SKM-1 treated with dmso at 0.1 percent for 144 hours (cell line): ENCODE data around the gene GLP2R.
"Not testable (repeated sequence)": the region's sequence is repeated elsewhere in the genome, so short reads cannot be mapped to it uniquely, and the experiment has no call there.

Experiments
- DNase-seq: peaks from one replicate; lab custom pipeline; 2025; ENCODE audit not compliant: unreplicated experiment; lab: John Stamatoyannopoulos, UW

GLP2R gene

GRCh38 chr17:9918352-9918751 lies 92.6 kb downstream of the GLP2R start:
- no peak for DNase-seq

- DNase-seq: no peak
Observed at GRCh38 chr17:9918804-9919352, 93.2 kb downstream of the GLP2R start.

GRCh38 chr17:9921216-9921615 lies 95.5 kb downstream of the GLP2R start:
- not testable (repeated sequence) for DNase-seq

GRCh38 chr17:9922012-9922848 lies 96.5 kb downstream of the GLP2R start:
- no peak for DNase-seq

- peak; percentile 49 for DNase-seq
Observed at GRCh38 chr17:9924735-9925191, 99.0 kb downstream of the GLP2R start.

GRCh38 chr17:9925457-9925856 lies 99.7 kb downstream of the GLP2R start:
- DNase-seq: no peak

GRCh38 chr17:9926150-9926804 lies 100.6 kb downstream of the GLP2R start:
- no peak for DNase-seq

- no peak for DNase-seq
Observed at GRCh38 chr17:9928601-9929333, 103.0 kb downstream of the GLP2R start.

- no peak for DNase-seq
Observed at GRCh38 chr17:9929871-9930270, 104.1 kb downstream of the GLP2R start.

- DNase-seq: no peak
Observed at GRCh38 chr17:9931144-9931741, 105.5 kb downstream of the GLP2R start.

GRCh38 chr17:9932491-9932890 lies 106.8 kb downstream of the GLP2R start:
- DNase-seq: no peak

- DNase-seq: no peak
Observed at GRCh38 chr17:9934331-9934730, 108.6 kb downstream of the GLP2R start.

- DNase-seq: no peak
Observed at GRCh38 chr17:9935408-9935807, 109.7 kb downstream of the GLP2R start.

- DNase-seq: no peak
Observed at GRCh38 chr17:9936095-9936494, 110.4 kb downstream of the GLP2R start.

GRCh38 chr17:9937241-9937761 lies 111.6 kb downstream of the GLP2R start:
- DNase-seq: no peak

GRCh38 chr17:9937901-9938300 lies 112.2 kb downstream of the GLP2R start:
- no peak for DNase-seq

GRCh38 chr17:9938764-9939163 lies 113.0 kb downstream of the GLP2R start:
- no peak for DNase-seq

GRCh38 chr17:9940841-9941240 lies 115.1 kb downstream of the GLP2R start:
- no peak for DNase-seq

GRCh38 chr17:9941305-9941704 lies 115.6 kb downstream of the GLP2R start:
- no peak for DNase-seq
